Measurements from ENCODE around the gene BBS12.

BBS12 gene

DNA sequence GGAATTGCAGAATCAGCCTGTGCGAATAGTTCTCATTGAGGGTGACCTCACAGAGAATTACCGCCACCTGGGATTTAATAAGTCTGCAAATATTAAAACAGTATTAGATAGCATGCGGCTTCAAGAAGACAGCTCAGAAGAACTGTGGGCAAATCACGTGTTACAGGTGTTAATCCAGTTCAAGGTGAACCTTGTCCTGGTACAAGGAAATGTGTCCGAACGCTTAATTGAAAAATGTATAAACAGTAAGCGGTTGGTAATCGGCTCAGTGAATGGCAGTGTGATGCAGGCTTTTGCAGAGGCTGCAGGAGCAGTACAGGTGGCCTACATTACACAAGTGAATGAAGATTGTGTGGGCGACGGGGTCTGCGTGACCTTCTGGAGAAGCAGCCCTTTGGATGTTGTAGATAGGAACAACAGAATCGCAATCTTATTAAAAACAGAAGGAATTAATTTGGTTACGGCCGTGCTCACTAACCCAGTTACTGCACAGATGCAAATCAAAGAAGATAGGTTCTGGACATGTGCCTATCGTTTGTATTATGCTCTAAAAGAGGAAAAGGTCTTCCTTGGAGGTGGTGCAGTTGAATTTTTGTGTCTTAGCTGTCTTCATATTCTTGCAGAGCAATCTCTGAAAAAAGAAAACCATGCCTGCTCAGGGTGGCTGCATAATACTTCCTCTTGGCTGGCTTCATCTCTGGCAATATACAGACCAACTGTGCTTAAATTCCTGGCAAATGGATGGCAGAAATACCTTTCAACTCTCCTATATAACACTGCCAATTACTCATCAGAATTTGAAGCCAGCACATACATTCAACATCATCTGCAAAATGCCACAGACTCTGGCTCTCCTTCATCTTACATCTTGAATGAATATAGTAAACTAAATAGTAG is 10.7 kb downstream of the BBS12 start:
- TF ChIP-seq, protein P1, sequence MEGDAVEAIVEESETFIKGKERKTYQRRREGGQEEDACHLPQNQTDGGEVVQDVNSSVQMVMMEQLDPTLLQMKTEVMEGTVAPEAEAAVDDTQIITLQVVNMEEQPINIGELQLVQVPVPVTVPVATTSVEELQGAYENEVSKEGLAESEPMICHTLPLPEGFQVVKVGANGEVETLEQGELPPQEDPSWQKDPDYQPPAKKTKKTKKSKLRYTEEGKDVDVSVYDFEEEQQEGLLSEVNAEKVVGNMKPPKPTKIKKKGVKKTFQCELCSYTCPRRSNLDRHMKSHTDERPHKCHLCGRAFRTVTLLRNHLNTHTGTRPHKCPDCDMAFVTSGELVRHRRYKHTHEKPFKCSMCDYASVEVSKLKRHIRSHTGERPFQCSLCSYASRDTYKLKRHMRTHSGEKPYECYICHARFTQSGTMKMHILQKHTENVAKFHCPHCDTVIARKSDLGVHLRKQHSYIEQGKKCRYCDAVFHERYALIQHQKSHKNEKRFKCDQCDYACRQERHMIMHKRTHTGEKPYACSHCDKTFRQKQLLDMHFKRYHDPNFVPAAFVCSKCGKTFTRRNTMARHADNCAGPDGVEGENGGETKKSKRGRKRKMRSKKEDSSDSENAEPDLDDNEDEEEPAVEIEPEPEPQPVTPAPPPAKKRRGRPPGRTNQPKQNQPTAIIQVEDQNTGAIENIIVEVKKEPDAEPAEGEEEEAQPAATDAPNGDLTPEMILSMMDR (IDR thresholded peaks at IDR 0.05): no peak

DNA sequence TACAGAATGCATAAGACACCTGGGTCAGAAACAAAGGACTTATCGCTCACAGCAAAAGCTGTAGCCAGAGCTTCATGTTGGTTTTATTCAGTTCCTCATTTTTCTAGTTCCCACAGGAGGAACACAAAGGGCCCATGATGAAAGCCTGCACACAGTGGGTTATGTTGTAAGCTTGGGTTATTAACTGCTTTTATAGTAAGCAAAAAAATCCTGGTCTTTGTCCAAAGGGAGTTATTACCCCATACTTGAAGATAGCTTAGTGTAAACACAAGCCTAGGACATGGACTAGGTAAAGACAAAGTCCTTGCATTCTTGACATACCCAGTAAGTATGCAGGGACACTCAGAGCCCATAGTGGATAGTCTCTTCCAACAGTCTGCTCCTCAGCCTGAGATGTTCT is 11.7 kb downstream of the BBS12 start:
- TF ChIP-seq, protein P1 (IDR thresholded peaks at IDR 0.05): no peak

DNA sequence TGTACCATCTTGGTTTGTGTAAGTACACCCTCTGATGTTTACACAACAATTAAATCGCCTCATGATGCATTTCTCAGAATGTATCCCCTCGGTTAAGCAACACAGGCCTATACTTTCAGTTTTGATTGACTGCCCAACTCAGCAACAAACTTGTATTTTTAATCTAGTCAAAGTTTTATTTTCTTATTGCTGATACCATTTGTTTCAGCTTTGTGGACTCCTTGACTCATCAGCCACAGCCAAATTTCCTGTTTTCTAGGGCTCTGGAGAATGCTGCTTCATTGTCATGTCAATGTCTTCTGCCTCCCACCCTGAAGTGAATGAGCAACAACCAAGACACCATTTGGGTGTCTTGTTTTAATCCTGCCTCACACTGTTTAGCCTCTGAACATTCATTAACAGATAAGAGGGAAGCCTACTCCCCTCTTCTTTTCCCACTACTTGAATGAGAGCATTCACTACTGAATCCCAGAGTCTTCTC is 14.0 kb downstream of the BBS12 start:
- TF ChIP-seq, protein P1 (IDR thresholded peaks at IDR 0.05): no peak

DNA sequence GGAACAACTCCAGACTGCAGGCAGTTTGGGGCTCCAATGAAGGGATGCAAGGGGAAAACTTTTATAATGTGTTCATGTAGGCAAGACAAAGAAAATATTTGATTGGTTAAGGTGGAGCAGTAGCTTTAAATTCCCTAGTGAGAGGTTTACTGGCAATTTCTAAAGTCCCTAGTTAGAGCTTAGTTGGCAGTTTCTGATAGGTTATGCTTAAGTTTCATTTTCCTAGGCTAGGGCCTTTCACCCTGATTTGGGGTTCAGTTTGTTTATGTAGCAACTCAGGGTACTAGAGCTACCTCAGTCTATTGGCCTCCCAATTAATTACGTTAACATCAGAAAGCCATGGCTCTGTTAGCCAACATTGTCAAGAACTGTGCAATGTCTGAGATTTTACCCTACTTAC is 14.6 kb downstream of the BBS12 start:
- TF ChIP-seq, protein P1 (IDR thresholded peaks at IDR 0.05): no peak

DNA sequence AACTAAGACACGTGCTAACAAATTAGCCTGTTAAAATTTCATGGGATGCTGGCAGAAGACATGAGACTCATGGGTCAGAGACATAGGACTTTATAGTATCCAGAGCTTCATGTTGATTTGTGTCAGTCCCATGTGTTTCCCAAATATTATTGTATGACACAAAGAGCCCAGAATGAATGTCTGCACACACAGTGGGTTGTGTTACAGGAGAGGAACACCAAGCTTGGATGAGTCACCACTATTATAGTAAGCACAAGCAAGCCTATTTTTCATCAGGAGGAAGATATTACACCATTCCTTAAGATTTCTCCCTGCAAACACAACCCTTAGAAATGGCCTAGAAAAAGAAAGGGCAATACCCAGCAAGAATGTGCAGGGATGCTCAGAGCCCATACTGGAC is 15.4 kb downstream of the BBS12 start:
- TF ChIP-seq, protein P1 (IDR thresholded peaks at IDR 0.05): no peak

DNA sequence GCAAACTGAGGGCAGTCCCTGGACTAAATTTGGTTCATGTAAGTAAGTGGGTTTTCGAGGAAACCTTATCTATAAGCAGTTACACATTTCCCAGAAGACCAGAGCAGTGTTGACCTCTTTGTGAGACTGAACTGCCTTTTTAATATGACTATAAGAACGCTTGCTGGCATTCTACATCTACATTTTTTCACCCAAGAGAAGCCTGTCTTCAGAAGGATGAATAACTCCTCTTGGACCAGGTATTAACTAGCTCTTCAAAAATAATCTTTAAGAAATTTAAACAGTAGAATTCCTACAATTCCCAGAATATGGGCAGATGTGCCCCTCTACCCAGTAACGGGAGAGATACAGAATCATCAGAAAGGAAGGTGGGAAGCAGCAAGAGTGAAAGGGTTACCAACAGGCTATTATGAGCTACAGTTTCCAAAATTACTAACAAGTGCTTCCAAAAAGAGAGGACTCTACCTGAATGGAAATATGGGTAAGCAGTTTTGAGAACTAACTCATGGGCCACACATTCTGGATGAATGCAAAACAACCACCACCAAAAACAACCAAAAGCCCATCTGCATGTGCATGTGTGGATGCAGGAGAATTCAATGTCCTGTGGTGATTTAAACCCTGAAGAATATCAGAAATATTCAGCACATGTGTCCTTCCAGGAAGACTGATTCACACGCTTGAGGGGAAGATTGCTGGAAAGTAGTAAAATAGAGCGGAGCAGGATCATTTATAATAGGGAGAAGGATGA is 17.4 kb downstream of the BBS12 start:
- TF ChIP-seq, protein P1 (IDR thresholded peaks at IDR 0.05): no peak

DNA sequence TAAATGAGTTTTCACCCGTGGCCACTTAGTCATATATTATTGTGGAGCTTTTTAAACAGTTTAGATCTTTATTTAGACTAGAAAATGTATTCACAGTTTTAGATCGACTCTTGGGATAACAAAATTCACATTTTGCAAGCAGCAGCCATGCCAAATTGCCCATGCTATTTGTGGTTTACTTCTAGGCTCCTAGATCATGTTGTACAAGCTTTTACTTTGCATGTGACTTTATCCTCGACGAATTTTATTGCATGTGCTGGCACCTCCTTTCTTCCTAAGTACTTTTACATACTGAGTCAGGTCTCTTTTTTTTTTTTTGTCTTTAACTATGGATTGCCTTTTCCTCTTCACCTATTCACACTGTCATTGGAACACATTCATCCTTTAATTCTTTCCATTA is 23.2 kb downstream of the BBS12 start:
- TF ChIP-seq, protein P1 (IDR thresholded peaks at IDR 0.05): no peak

Measured in LNCAP (cell line).